Caco-2 (cell line): ENCODE results near the gene ARHGAP15. TPM values are rescaled to one million over a fixed set of nuclear protein-coding genes. Genes with fewer than 3 reads are reported as not detected.

ENCODE experiments used
- BruUV-seq: library from RNA; stranded (reverse); fragments of 400-500 nt; replicated peaks from 2 replicates; lab custom pipeline; 2021; lab: Mats Ljungman, UMichigan
- CTCF ChIA-PET: fragments of 300-600 bp; sonication (Branson Sonifier 250); formaldehyde crosslinking; loops from one replicate; lab custom pipeline; 2022; ENCODE audit warnings: antibody characterized with exemption; lab: Charles Lee
- POLR2A ChIA-PET: fragments of 300-600 bp; sonication (Branson Sonifier 250); formaldehyde crosslinking; loops from one replicate; lab custom pipeline; 2022; ENCODE audit warnings: antibody characterized with exemption; lab: Charles Lee
- DNase-seq, 2 experiments: peaks; one replicate each; pipeline versions ENCODE4 v3.0.0 to v3.0.0-alpha.2; 2020 to 2022
- H3K27me3 ChIP-seq: replicated peaks from 2 replicates; pipeline ENCODE4 v1.6.0; 2011; ENCODE audit warnings: low read length; ENCODE audit not compliant: control insufficient read depth, insufficient read depth
- H3K36me3 ChIP-seq: 2 replicates; pipeline ENCODE4 v1.5.1; 2011; ENCODE audit warnings: low read length; ENCODE audit not compliant: control insufficient read depth, insufficient read depth
- H3K4me1 ChIP-seq: fragments of 250-450 bp; sonication (Bioruptor Pico); 2 replicates; pipeline ENCODE4 v1.5.1; 2020; ENCODE audit warnings: mild to moderate bottlenecking
- H3K4me3 ChIP-seq: 2 replicates; pipeline ENCODE4 v1.5.1; 2011; ENCODE audit warnings: low read depth, mild to moderate bottlenecking, control low read depth, low read length
- H3K9me3 ChIP-seq: fragments of 250-450 bp; sonication (Bioruptor Pico); 2 replicates; pipeline ENCODE4 v1.5.1; 2020; ENCODE audit warnings: mild to moderate bottlenecking, moderate library complexity
- H3K27ac Mint-ChIP-seq: one replicate; pipeline ENCODE4 v1.8.0; 2022; ENCODE audit warnings: mixed read lengths; ENCODE audit not compliant: unreplicated experiment
- H3K27me3 Mint-ChIP-seq: one replicate; pipeline ENCODE4 v1.8.0; 2022; ENCODE audit warnings: mixed read lengths; ENCODE audit not compliant: insufficient read depth, unreplicated experiment
- H3K36me3 Mint-ChIP-seq: one replicate; pipeline ENCODE4 v1.8.0; 2022; ENCODE audit warnings: mild to moderate bottlenecking, mixed read lengths; ENCODE audit not compliant: insufficient read depth, unreplicated experiment
- H3K4me1 Mint-ChIP-seq: one replicate; pipeline ENCODE4 v1.8.0; 2022; ENCODE audit warnings: low read depth, mixed read lengths; ENCODE audit not compliant: unreplicated experiment
- H3K4me3 Mint-ChIP-seq: one replicate; pipeline ENCODE4 v1.8.0; 2022; ENCODE audit warnings: mild to moderate bottlenecking, moderate library complexity, mixed read lengths; ENCODE audit not compliant: unreplicated experiment
- H3K9me3 Mint-ChIP-seq: one replicate; pipeline ENCODE4 v1.8.0; 2022; ENCODE audit warnings: mixed read lengths; ENCODE audit not compliant: unreplicated experiment
- intact Hi-C: fragments of 100-400 bp; cut with micrococcal nuclease; formaldehyde crosslinking; loops from one replicate; pipeline ENCODE4 v1.10.0; 2022; ENCODE audit not compliant: unreplicated experiment
- total RNA-seq: library from RNA; stranded (reverse); gene quantifications from 2 replicates; pipeline ENCODE4 v1.2.3, GENCODE V29; 2022
- TF ChIP-seq, protein P1 (sequence below), 2 experiments: fragments of 200-600 bp in 1 of 2; IDR thresholded peaks; 1 replicate in 1 of 2; 2 replicates in 1 of 2; pipeline versions ENCODE4 v1.5.1 to v1.8.0; 2011 to 2022; ENCODE audit warnings: antibody characterized with exemption in 1 of 2, control low read depth in 1 of 2, inconsistent platforms in 1 of 2, low read depth in 1 of 2, low read length in 1 of 2, mild to moderate bottlenecking in 1 of 2, moderate library complexity in 1 of 2; ENCODE audit not compliant: insufficient read depth in 1 of 2, severe bottlenecking in 1 of 2, unreplicated experiment in 1 of 2

ARHGAP15 gene
- total RNA-seq, 1 experiment from 2014 or later, result not detected

DNA sequence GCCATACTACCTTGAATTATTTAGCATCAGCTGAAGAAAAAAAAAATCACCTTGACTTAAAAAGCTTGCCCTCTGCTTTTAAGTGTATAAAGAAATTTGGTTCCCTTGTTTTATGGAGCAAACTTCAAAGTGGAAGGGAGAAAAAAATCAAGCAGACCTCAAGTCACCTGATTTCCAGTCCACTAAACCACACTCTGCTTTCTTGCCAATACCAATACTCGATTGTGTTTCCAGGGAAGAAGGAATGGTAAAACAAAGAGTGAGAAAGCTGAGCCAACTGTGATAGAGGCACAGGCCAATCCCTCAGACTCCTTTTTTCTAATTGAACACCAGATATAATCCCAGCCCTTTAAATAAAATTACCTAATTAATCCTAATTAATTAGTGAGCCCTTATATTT, 587.3 kb downstream of the ARHGAP15 start:
- H3K36me3 Mint-ChIP-seq, result no peaks in the 10 kb centered on the region
- peaks cover 13% of the 10 kb centered on the region for H3K9me3 Mint-ChIP-seq

DNA sequence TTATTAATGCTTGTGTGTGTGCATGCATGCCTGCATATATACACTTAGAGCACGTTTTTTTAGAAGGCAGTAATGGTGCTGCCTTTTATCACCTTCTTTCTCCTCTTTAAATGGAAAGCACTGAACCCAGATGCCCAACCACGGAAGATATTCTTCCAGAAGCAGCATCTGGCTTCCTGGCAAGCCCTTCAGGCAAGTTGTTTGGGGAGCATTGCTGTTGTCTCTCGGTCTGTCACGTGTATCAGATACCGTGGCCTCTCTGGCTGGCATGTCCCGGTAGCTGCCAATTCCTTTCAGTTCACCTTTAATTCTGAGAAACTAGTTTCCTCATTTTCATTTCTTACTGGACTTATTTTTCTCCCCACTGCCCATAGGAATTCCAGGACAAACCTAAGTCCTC, 587.8 kb downstream of the ARHGAP15 start:
- H3K9me3 Mint-ChIP-seq, result peaks cover 8% of the 10 kb centered on the region
- no peaks in the 10 kb centered on the region for H3K36me3 Mint-ChIP-seq
- no peak overlapping the region for H3K27ac Mint-ChIP-seq
- H3K4me3 ChIP-seq, result no peak overlapping the region
- no peaks in the 10 kb centered on the region; the same call in 1 of the 2 replicates for H3K9me3 ChIP-seq
- intact Hi-C loops, result no loop called here
- no peaks in the 10 kb centered on the region for H3K27me3 Mint-ChIP-seq
- TF ChIP-seq, protein P1, sequence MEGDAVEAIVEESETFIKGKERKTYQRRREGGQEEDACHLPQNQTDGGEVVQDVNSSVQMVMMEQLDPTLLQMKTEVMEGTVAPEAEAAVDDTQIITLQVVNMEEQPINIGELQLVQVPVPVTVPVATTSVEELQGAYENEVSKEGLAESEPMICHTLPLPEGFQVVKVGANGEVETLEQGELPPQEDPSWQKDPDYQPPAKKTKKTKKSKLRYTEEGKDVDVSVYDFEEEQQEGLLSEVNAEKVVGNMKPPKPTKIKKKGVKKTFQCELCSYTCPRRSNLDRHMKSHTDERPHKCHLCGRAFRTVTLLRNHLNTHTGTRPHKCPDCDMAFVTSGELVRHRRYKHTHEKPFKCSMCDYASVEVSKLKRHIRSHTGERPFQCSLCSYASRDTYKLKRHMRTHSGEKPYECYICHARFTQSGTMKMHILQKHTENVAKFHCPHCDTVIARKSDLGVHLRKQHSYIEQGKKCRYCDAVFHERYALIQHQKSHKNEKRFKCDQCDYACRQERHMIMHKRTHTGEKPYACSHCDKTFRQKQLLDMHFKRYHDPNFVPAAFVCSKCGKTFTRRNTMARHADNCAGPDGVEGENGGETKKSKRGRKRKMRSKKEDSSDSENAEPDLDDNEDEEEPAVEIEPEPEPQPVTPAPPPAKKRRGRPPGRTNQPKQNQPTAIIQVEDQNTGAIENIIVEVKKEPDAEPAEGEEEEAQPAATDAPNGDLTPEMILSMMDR (IDR thresholded peaks at IDR 0.05; ENCODE audit: insufficient read depth in 1 of 2, low read depth in 1 of 2, low read length in 1 of 2, severe bottlenecking in 1 of 2, unreplicated experiment in 1 of 2), result no peak
- DNase-seq, result no peak
- no peaks in the 10 kb centered on the region for H3K4me1 Mint-ChIP-seq
- no peaks in the 10 kb centered on the region for H3K4me1 ChIP-seq
- POLR2A ChIA-PET, result no interaction called here
- CTCF ChIA-PET, result interaction anchor here (0.6 kb wide), 1 partner anchor 9 kb away, joined by 3 read pairs; no protein-coding TSS in a partner anchor
- H3K4me3 Mint-ChIP-seq, result no peak overlapping the region
- BruUV-seq, result no TSS peak
- no peaks in the 10 kb centered on the region; the same call in 1 of the 2 replicates for H3K27me3 ChIP-seq
- no peaks in the 10 kb centered on the region for H3K36me3 ChIP-seq

More for the DNA sequence above, 587.3 kb downstream of the ARHGAP15 start:
- TF ChIP-seq, protein P1 (IDR thresholded peaks at IDR 0.05; ENCODE audit: insufficient read depth in 1 of 2, low read depth in 1 of 2, low read length in 1 of 2, severe bottlenecking in 1 of 2, unreplicated experiment in 1 of 2), result no peak
- ChIA-PET POLR2A (no interaction called here), CTCF (no interaction called here)
- Mint-ChIP-seq H3K4me3 (no peak overlapping the region), H3K4me1 (no peaks in the 10 kb centered on the region), H3K27ac (no peak overlapping the region), H3K27me3 (no peaks in the 10 kb centered on the region)
- H3K36me3 ChIP-seq, result no peaks in the 10 kb centered on the region
- no peaks in the 10 kb centered on the region; the same call in 1 of the 2 replicates for H3K27me3 ChIP-seq
- no peaks in the 10 kb centered on the region for H3K4me1 ChIP-seq
- intact Hi-C loops, result no loop called here
- no peaks in the 10 kb centered on the region; the same call in 1 of the 2 replicates for H3K9me3 ChIP-seq
- no peak overlapping the region for H3K4me3 ChIP-seq
- DNase-seq, result no peak
- no TSS peak for BruUV-seq

DNA sequence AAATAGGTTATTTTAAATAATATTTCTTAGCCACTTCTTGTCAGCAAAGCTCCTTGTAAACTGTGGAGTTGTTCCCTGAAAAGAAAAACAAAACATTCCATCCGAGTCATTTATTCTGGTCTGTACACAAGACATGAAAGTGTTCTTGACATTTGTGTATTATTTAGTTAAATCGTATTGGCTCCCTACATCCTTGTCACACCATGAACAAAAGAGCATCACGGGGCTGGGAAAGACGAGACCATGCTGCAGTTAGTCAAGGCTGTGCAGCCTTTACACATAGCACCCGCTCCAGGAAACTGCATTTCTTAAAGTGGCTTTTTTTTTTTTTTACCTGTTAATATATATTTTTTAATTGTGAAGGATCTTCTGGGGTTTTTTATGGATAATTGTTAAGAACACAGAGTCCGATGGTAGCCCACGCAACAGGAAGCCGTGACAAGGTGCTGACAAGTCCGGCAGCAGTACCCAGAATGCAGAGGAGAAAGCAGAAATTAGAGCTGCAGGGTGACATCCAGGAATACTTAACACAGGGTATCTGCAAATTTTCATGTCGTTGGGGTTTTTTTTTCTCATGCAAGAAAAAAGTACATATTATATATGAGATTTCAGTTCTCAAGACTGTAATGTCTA, 588.4 kb downstream of the ARHGAP15 start:
- intact Hi-C loops, result no loop called here
- Mint-ChIP-seq H3K27me3 (no peaks in the 10 kb centered on the region), H3K4me1 (no peaks in the 10 kb centered on the region), H3K36me3 (no peaks in the 10 kb centered on the region), H3K27ac (no peak overlapping the region), H3K4me3 (no peak overlapping the region), H3K9me3 (peaks cover 2% of the 10 kb centered on the region)
- ChIA-PET CTCF (interaction anchor here (0.6 kb wide), 2 partner anchors 9 to 192 kb away, joined by 3 read pairs; no protein-coding TSS in a partner anchor), POLR2A (no interaction called here)
- Histone ChIP-seq H3K27me3 (no peaks in the 10 kb centered on the region; the same call in 1 of the 2 replicates), H3K9me3 (no peaks in the 10 kb centered on the region), H3K4me1 (no peaks in the 10 kb centered on the region), H3K4me3 (no peak overlapping the region), H3K36me3 (no peaks in the 10 kb centered on the region)
- DNase-seq, result no peak
- TF ChIP-seq, protein P1 (IDR thresholded peaks at IDR 0.05; ENCODE audit: insufficient read depth in 1 of 2, low read depth in 1 of 2, low read length in 1 of 2, severe bottlenecking in 1 of 2, unreplicated experiment in 1 of 2), result no peak
- no TSS peak for BruUV-seq
